ENCODE measurements around the gene ZC3H12A.

- TF ChIP-seq CTCF (IDR thresholded peaks at IDR 0.05) (no peak), POLR2A (IDR thresholded peaks at IDR 0.05) (no peak)
Observed at GRCh38 chr1:37429029-37429428, 45.4 kb upstream of the ZC3H12A start.

Data from sigmoid colon (tissue), 3 donors.